ENCODE data around the gene CLEC3A. TPM values are rescaled to one million over a fixed set of nuclear protein-coding genes. Genes with fewer than 3 reads are reported as not detected.

CLEC3A gene
- polyA plus RNA-seq, 1 donor (not counting 4 experiments of a cell fraction or from before 2014, with no cell fraction given), result not detected

- dilution Hi-C loops (cut with MboI; ENCODE audit: extremely low pct_ligation_motif_present, low sequenced_read_pairs), result no loop called here
- Histone ChIP-seq H3K27ac (ENCODE audit: control insufficient read depth, insufficient read depth, low read length) (no peak overlapping the region), H3K9me3 (ENCODE audit: control insufficient read depth, low read depth, low read length) (no peaks in the 10 kb centered on the region), H3K9me1 (ENCODE audit: control insufficient read depth, extremely low read depth, insufficient read depth, low read length) (no peaks in the 10 kb centered on the region), H3K79me2 (ENCODE audit: control insufficient read depth, insufficient read depth, low read length) (no peaks in the 10 kb centered on the region), H3K27me3 (ENCODE audit: control insufficient read depth, extremely low read depth, insufficient read depth, low read length) (no peaks in the 10 kb centered on the region), H3K4me1 (ENCODE audit: control insufficient read depth, extremely low read depth, insufficient read depth, low read length) (no peaks in the 10 kb centered on the region), H3K36me3 (ENCODE audit: control insufficient read depth in 2 of 2, extremely low read depth in 1 of 2, insufficient read depth in 2 of 2, low read length in 2 of 2) (no peaks in the 10 kb centered on the region), H3K4me2 (ENCODE audit: control insufficient read depth, extremely low read depth, insufficient read depth, low read depth, low read length) (no peak overlapping the region), H4K20me1 (ENCODE audit: control insufficient read depth, extremely low read depth, insufficient read depth, low read length) (no peaks in the 10 kb centered on the region), H3K9ac (ENCODE audit: control insufficient read depth, extremely low read depth, insufficient read depth, low read length) (no peak overlapping the region), H2AFZ (ENCODE audit: control insufficient read depth, low read length) (no peak overlapping the region), H3K4me3 (ENCODE audit: control insufficient read depth in 2 of 3, extremely low read depth in 1 of 3, insufficient read depth in 2 of 3, low read depth in 1 of 3, low read length in 3 of 3) (no peak overlapping the region)
- TF ChIP-seq EZH2 (IDR thresholded peaks at IDR 0.05; ENCODE audit: low read length), result no peak
- TF ChIP-seq CTCF (optimal IDR thresholded peaks at IDR 0.05 in 1 of 3, IDR thresholded peaks at IDR 0.05 in 1 of 3, conservative IDR thresholded peaks at IDR 0.05 in 1 of 3; ENCODE audit: extremely low read depth in 1 of 3, insufficient read depth in 2 of 3, low read length in 3 of 3), result no peak
- no peak for DNase-seq (ENCODE audit: low read depth, low spot score)
- FAIRE-seq, result no peak
Measured at GRCh38 chr16:78024159-78024558, 1.8 kb downstream of the CLEC3A start.

- Histone ChIP-seq H3K4me2 (ENCODE audit: control insufficient read depth, extremely low read depth, insufficient read depth, low read depth, low read length) (no peak overlapping the region), H4K20me1 (ENCODE audit: control insufficient read depth, extremely low read depth, insufficient read depth, low read length) (no peaks in the 10 kb centered on the region), H2AFZ (ENCODE audit: control insufficient read depth, low read length) (no peak overlapping the region), H3K27me3 (ENCODE audit: control insufficient read depth, extremely low read depth, insufficient read depth, low read length) (no peaks in the 10 kb centered on the region), H3K9me1 (ENCODE audit: control insufficient read depth, extremely low read depth, insufficient read depth, low read length) (no peaks in the 10 kb centered on the region), H3K27ac (ENCODE audit: control insufficient read depth, insufficient read depth, low read length) (no peak overlapping the region), H3K4me3 (ENCODE audit: control insufficient read depth in 2 of 3, extremely low read depth in 1 of 3, insufficient read depth in 2 of 3, low read depth in 1 of 3, low read length in 3 of 3) (no peak overlapping the region), H3K79me2 (ENCODE audit: control insufficient read depth, insufficient read depth, low read length) (no peaks in the 10 kb centered on the region), H3K9me3 (ENCODE audit: control insufficient read depth, low read depth, low read length) (no peaks in the 10 kb centered on the region), H3K9ac (ENCODE audit: control insufficient read depth, extremely low read depth, insufficient read depth, low read length) (no peak overlapping the region), H3K4me1 (ENCODE audit: control insufficient read depth, extremely low read depth, insufficient read depth, low read length) (no peaks in the 10 kb centered on the region), H3K36me3 (ENCODE audit: control insufficient read depth in 2 of 2, extremely low read depth in 1 of 2, insufficient read depth in 2 of 2, low read length in 2 of 2) (no peaks in the 10 kb centered on the region)
- TF ChIP-seq EZH2 (IDR thresholded peaks at IDR 0.05; ENCODE audit: low read length) (no peak), CTCF (optimal IDR thresholded peaks at IDR 0.05 in 1 of 3, IDR thresholded peaks at IDR 0.05 in 1 of 3, conservative IDR thresholded peaks at IDR 0.05 in 1 of 3; ENCODE audit: extremely low read depth in 1 of 3, insufficient read depth in 2 of 3, low read length in 3 of 3) (no peak)
- DNase-seq (ENCODE audit: low read depth, low spot score) (no peak), FAIRE-seq (no peak)
- dilution Hi-C loops (cut with MboI; ENCODE audit: extremely low pct_ligation_motif_present, low sequenced_read_pairs), result no loop called here
Measured at GRCh38 chr16:78025631-78026030, 3.3 kb downstream of the CLEC3A start.
